Prostate gland (tissue), 2 donors: ENCODE results near the gene LIF. TPM values are rescaled to one million over a fixed set of nuclear protein-coding genes. Genes with fewer than 3 reads are reported as not detected.

Experiments used
- DNase-seq: peaks from one replicate; pipeline ENCODE4 v3.0.0-alpha.2; 2019; ENCODE audit warnings: low spot score
- H3K27ac ChIP-seq, 2 donors: fragments of 200-600 bp; sonication (generic); 2 replicates each; pipeline ENCODE4 v1.5.1; 2017 to 2019
- H3K27me3 ChIP-seq: fragments of 200-600 bp; sonication (generic); replicated peaks from 2 replicates; pipeline ENCODE4 v1.5.1; 2019; ENCODE audit not compliant: insufficient read depth
- H3K36me3 ChIP-seq, 2 donors: fragments of 200-600 bp; sonication (generic); 1 replicate in 1 of 2; 2 replicates in 1 of 2; pipeline versions ENCODE4 v1.5.1 to v1.8.1; 2017 to 2019
- H3K4me1 ChIP-seq: fragments of 200-600 bp; sonication (generic); replicated peaks from 2 replicates; pipeline ENCODE4 v1.5.1; 2019
- H3K4me3 ChIP-seq, 2 donors: fragments of 200-600 bp; sonication (generic); 2 replicates each; pipeline ENCODE4 v1.5.1; 2017 to 2019
- H3K9me3 ChIP-seq: fragments of 200-600 bp; sonication (generic); 2 replicates; pipeline ENCODE4 v1.5.1; 2017
- CTCF ChIP-seq, 4 experiments: fragments of 200-600 bp in 2 of 4; fragments of 450-650 bp in 2 of 4; sonication (generic) in 2 of 4; IDR thresholded peaks; 1 replicate in 3 of 4; 2 replicates in 1 of 4; pipeline ENCODE4 v1.5.1; 2016 to 2019; ENCODE audit warnings: antibody characterized with exemption in 4 of 4, mild to moderate bottlenecking in 2 of 4, moderate library complexity in 2 of 4
- POLR2A ChIP-seq: fragments of 450-650 bp; IDR thresholded peaks from one replicate; pipeline ENCODE4 v1.6.1; 2016; ENCODE audit warnings: antibody characterized with exemption, mild to moderate bottlenecking
- POLR2AphosphoS5 ChIP-seq: sonication (generic); formaldehyde crosslinking; IDR thresholded peaks from one replicate; pipeline ENCODE4 v1.6.1; 2017; ENCODE audit warnings: antibody characterized with exemption
- WGBS: methylation state at CpG from one replicate; pipeline ENCODE4 v1.1.5; 2018; 5-methylcytosine and 5-hydroxymethylcytosine counted together
- intact Hi-C: fragments of 100-400 bp; cut with DNase I; formaldehyde crosslinking; loops from one replicate; pipeline ENCODE4 v1.14.2; 2022
- total RNA-seq, 2 donors: library from RNA; depleted of rRNA; stranded (reverse); fragments of >200 nt; gene quantifications; one replicate each; pipeline ENCODE4 v1.1.0, GENCODE V29; 2016

LIF gene
- total RNA-seq, 2 donors from 2014 or later, result 0.40 to 0.59 TPM

GRCh38 chr22:30283342-30283741, 36.8 kb upstream of the LIF start:
- H3K27me3 ChIP-seq, result no peaks in the 10 kb centered on the region
- intact Hi-C loops, result no loop called here
- WGBS, result 96% methylated on average over 4 of the region's 4 CpGs
- no peak for DNase-seq
- TF ChIP-seq POLR2AphosphoS5 (no peak), CTCF (IDR thresholded peaks at IDR 0.05) (no peak), POLR2A (no peak)
- H3K27ac ChIP-seq, result no peak overlapping the region
- no peak overlapping the region for H3K4me3 ChIP-seq
- peaks cover 0 to 5% of the 10 kb centered on the region in 2 donors for H3K36me3 ChIP-seq
- no peaks in the 10 kb centered on the region for H3K4me1 ChIP-seq
- H3K9me3 ChIP-seq, result no peaks in the 10 kb centered on the region

DNA sequence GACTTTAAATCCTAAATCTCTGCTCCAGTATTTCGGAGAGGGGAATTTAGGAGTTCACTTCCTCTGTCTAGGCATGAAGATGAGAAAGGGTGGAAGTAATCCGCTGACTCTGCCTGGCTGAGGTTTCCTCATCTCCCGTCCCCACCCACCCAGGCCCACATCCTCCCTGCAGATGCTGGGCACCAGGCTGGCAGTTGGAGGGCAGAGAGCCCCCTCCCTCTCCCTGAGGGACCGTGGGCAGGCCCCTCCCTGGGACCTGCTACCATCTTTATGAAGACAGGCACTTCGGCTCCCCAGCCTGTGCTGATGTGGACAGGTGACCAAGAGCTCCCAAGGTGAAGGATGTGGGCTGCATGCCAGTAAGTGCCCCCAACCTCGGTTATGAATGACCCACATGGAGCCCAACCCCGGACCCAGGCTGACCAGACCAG, 36.1 kb upstream of the LIF start:
- no peak for DNase-seq
- intact Hi-C loops, result no loop called here
- Histone ChIP-seq H3K4me1 (no peaks in the 10 kb centered on the region), H3K4me3 (no peak overlapping the region), H3K27ac (no peak overlapping the region), H3K27me3 (no peaks in the 10 kb centered on the region), H3K36me3 (peaks cover 0 to 5% of the 10 kb centered on the region in 2 donors), H3K9me3 (no peaks in the 10 kb centered on the region)
- TF ChIP-seq CTCF (IDR thresholded peaks at IDR 0.05) (no peak), POLR2A (no peak), POLR2AphosphoS5 (no peak)
- WGBS, result 84% methylated on average over 7 of the region's 7 CpGs

DNA sequence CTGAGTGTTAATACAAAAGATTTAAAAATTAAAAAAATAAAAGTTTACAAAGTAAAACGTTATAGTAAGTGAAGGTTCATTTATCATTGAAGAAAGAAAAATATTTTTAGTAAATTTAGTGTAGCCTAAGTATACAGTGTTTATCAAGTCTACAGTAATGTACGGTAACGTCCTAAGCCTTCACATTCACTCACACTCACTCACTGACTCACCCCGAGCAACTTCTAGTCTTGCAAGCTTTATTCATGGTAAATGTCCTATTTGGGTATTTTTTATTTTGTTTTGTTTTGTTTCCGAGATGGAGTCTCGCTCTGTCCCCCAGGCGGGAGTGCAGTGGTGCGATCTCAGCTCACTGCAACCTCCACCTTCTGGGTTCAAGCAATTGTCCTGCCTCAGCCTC, 33.9 kb upstream of the LIF start:
- intact Hi-C loops, result no loop called here
- H3K9me3 ChIP-seq, result no peaks in the 10 kb centered on the region
- TF ChIP-seq POLR2AphosphoS5 (no peak), POLR2A (no peak)
- H3K27me3 ChIP-seq, result no peaks in the 10 kb centered on the region
- 80% methylated on average over 8 of the region's 8 CpGs for WGBS
- H3K4me1 ChIP-seq, result no peaks in the 10 kb centered on the region
- peaks cover 0 to 5% of the 10 kb centered on the region in 2 donors for H3K36me3 ChIP-seq
- H3K27ac ChIP-seq, result no peak overlapping the region
- DNase-seq, result no peak
- H3K4me3 ChIP-seq, result no peak overlapping the region

GRCh38 chr22:30279932-30280331, 33.4 kb upstream of the LIF start:
- Histone ChIP-seq H3K27ac (no peak overlapping the region), H3K36me3 (no peaks in the 10 kb centered on the region), H3K9me3 (no peaks in the 10 kb centered on the region), H3K4me1 (no peaks in the 10 kb centered on the region), H3K4me3 (no peak overlapping the region), H3K27me3 (no peaks in the 10 kb centered on the region)
- intact Hi-C loops, result no loop called here
- WGBS, result 94% methylated on average over 5 of the region's 5 CpGs
- no peak for TF ChIP-seq POLR2AphosphoS5
- no peak for TF ChIP-seq POLR2A
- no peak for TF ChIP-seq CTCF (IDR thresholded peaks at IDR 0.05)
- no peak for DNase-seq

DNA sequence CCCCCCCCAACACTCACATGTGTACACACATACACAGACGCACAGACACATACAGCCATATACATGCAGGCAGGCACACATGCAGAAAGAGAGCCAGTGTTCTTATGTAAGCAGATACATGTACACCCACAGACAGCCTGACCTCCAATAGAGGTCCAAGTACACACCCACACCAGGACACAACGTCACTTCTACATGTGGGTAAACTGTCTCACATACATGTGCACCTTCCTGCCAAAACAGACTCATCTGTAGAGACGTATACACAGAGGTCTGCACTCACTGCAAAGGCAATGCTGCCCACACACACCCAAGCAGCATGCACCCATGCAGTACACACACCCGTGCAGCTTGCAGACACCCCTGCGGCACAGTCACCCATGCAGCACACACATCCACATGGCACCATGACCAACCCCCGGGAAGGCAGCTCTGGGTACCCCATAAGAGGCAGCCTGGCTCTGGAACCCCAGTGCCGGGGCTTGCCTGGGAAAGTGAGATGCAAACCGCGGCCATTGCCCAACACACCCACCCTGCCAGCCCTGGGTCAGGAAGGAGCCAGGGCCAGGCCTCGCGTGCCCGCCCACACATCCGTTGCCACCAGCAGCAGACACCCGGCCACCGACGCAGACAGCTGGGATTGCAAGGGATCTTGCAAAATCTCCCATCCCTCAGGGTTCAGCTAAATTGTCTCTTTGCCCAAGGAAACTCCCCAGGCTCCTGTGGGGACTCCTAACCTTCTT, 32.7 kb upstream of the LIF start:
- intact Hi-C loops, result no loop called here
- TF ChIP-seq CTCF (IDR thresholded peaks at IDR 0.05) (no peak), POLR2A (no peak), POLR2AphosphoS5 (no peak)
- no peaks in the 10 kb centered on the region for H3K36me3 ChIP-seq
- DNase-seq, result no peak
- 64% methylated on average over 16 of the region's 16 CpGs for WGBS
- H3K9me3 ChIP-seq, result no peaks in the 10 kb centered on the region
- H3K27me3 ChIP-seq, result no peaks in the 10 kb centered on the region
- H3K27ac ChIP-seq, result no peak overlapping the region
- H3K4me1 ChIP-seq, result no peaks in the 10 kb centered on the region
- no peak overlapping the region for H3K4me3 ChIP-seq
